ENCODE measurements around the gene HES3. TPM values are rescaled to one million over a fixed set of nuclear protein-coding genes. Genes with fewer than 3 reads are reported as not detected.

HES3 gene, protein sequence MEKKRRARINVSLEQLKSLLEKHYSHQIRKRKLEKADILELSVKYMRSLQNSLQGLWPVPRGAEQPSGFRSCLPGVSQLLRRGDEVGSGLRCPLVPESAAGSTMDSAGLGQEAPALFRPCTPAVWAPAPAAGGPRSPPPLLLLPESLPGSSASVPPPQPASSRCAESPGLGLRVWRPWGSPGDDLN
- polyA plus RNA-seq: not detected in 2 replicates

DNA sequence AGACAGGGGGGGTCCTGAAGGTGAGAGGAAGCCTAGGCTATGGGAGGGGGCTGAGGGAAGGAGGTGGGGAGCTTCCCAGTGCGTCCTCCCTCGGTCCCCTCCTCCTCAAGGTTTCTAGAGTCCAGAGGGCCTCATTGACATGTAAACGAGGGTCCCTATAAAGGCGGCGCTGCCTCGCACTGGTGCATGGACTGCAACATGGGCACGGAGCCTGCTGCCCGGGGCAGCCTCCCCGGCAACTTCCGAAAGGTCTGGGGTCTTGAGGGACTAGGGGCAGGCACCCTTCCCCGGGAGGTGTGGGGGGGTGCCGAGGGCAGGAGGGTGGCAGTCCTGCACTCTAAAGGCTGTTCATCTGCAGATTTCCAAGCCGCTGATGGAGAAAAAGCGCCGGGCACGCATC is at the start of gene HES3:
TSS of gene HES3 (plus strand) at position 187 of the 400 bp plus-strand sequence. CDS start at position 374, 187 bp downstream.

DNA sequence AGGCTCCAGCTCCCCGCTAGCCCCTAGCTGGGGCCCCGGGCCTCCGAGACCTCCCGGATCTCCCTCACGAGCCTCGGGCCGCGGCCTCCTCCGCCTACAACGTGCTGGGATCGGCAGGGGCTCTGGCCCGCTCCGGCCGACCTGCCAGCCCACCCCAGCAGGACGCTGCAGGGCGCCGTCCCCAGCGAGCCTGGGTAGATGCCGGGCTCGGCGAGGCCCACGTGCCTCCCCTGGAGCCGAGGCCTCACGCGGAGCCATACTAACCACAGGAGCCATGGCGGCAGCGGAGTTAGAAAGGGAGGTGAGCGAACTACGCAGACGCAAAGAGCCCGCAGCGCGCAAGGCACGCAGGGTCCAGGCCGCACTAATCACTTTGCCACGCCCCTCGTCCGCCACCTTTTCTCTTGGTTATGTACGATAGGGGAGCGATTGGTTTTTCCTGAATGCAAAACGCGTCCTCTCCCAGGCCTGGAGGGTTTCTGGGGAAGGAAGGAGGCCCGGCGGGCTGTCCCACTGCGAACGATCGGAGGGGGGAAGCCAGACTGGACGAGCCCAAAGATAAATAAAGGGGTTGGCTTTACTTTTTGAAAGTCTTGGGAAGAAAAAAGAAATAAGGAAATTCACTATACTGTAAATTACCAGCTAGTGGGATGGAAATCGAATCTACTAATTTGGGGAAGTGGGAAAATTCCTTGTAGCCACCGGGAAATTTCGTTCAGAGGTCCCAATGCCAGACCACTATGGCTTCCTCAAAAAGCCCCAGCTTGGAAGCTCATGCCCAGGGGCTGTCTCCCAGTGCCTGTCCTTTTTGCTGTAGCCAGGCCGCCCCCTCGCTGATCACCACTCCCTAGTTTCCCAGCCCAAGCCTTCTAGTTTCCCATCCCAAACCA is 44.4 kb upstream of the HES3 start, which contains the start of gene RPL22:
TSS of gene RPL22 (minus strand) at position 298 of the 890 bp plus-strand sequence. CDS start at position 276, 22 bp downstream.

DNA sequence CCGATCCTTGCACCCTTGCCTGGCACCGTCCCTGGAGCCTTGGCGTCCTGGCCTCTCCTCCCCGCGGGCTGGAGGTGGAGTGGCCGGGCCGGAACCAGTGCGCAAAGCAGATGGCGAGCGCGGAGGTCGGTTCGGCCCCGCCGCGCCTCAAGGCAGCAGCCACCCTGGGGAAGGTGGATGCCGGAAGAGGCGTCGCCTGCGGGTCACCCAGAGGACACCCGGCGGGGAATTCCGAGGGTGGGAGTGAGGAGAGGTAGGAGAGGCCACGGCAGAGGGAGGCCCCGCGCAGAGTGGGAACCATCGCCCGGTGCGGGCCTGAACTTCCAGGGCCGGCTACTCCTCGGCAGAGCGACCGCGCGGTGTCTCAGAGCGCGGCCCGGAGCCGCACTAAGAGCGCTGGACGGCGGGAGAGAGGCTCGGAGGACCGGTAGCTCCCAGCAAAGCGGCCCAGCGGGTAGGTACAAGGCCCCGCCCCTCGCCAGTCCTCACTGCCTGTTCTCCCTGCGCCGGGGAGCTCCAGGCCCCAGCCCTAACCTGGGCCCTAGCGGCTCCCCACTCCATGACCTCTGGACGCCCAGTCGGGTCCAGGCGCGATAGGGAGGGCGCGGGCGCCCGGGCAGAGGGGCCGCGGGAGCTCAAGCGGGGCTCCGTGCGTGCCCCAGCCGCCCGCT is 38.0 kb upstream of the HES3 start, which contains the start of gene RNF207:
TSS of gene RNF207 (plus strand) at position 271 of the 671 bp plus-strand sequence. CDS start 417 bp downstream, outside the sequence.

DNA sequence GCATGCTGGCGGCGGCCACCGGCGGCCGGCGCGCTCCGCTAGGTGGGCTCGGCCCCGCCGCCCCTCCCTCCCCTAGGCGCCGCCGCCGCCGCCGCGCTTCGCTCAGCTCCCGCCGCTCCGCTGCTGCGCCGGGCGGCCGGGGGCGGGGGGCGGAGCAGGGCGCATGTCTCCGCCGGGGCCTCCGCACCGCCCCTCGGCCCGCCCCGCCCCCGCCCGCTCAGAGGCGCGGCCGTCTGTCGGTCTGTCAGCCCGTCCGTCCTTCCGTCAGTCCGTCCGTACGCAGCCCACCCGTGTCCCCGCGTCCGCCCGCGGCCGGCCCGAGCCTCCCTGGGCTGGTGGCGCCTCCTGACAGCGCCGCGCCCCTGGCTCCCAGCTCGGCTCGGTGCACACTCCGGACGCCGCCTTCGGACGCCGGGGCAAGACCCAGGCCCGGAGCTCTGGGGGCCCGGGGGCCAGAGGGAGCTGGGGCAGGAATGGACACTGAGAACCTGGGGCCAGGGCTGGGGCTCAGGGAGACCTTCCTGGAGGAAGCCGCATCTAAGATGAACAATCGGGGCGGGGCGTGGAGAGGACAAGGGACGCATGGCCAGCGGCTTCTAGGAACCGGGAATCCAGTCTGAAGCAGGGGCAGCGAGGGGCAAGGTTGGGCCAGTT is 17.1 kb downstream of the HES3 start, which contains the start of gene GPR153:
TSS of gene GPR153 (minus strand) at position 138 of the 654 bp plus-strand sequence. CDS start 6,193 bp downstream, outside the sequence.

Other genes starting within 250 kb of the HES3 start
- gene KCNAB2, start 198.3 kb upstream of the HES3 start, polyA plus RNA-seq: 4.5 and 11.1 TPM in 2 replicates
- gene CHD5, start 63.9 kb upstream of the HES3 start, polyA plus RNA-seq: 0.55 and 8.3 TPM in 2 replicates
- gene RPL22, start 44.6 kb upstream of the HES3 start, polyA plus RNA-seq: 167 and 173 TPM in 2 replicates
- gene RNF207, start 38.1 kb upstream of the HES3 start, polyA plus RNA-seq: 3.3 and 6.0 TPM in 2 replicates
- gene ICMT, start 8.2 kb upstream of the HES3 start, polyA plus RNA-seq: 123 and 159 TPM in 2 replicates
- not detected in 2 replicates for gene GPR153, start 16.9 kb downstream of the HES3 start, polyA plus RNA-seq
- 153 and 161 TPM in 2 replicates for gene ACOT7, start 149.6 kb downstream of the HES3 start, polyA plus RNA-seq
- not detected in 2 replicates for gene HES2, start 175.7 kb downstream of the HES3 start, polyA plus RNA-seq
- gene ESPN, start 180.6 kb downstream of the HES3 start, polyA plus RNA-seq: 5.3 and 10.1 TPM in 2 replicates
- 2.7 and 6.0 TPM in 2 replicates for gene TNFRSF25, start 222.0 kb downstream of the HES3 start, polyA plus RNA-seq
- 1.8 and 2.4 TPM in 2 replicates for gene PLEKHG5, start 247.5 kb downstream of the HES3 start, polyA plus RNA-seq

All from Purkinje cell (primary cell).